GM12878 (cell line): ENCODE results near the gene RRAGD. TPM values are rescaled to one million over a fixed set of nuclear protein-coding genes. Genes with fewer than 3 reads are reported as not detected.

ENCODE experiments used
- ATAC-seq: fragments of 200-7000 bp; cut with Tn5 transposase; 3 replicates; pipeline ENCODE4 v1.9.1; 2020; ENCODE audit warnings: mild to moderate bottlenecking, moderate library complexity
- BruUV-seq: library from RNA; stranded (reverse); fragments of 400-500 nt; replicated peaks from 2 replicates; lab custom pipeline; 2021; lab: Mats Ljungman, UMichigan
- CTCF ChIA-PET: fragments of 300-600 bp; sonication (Branson Sonifier 250); formaldehyde crosslinking; extraction: SDS; loops from one replicate; lab custom pipeline; 2021; ENCODE audit warnings: inconsistent platforms; lab: Yijun Ruan, JAX
- POLR2A ChIA-PET: fragments of 350-600 bp; formaldehyde crosslinking; extraction: SDS; loops from one replicate; lab custom pipeline; 2021; ENCODE audit warnings: inconsistent platforms; lab: Charles Lee
- RAD21 ChIA-PET: fragments of 300-600 bp; sonication (Branson Sonifier 250); formaldehyde crosslinking; loops from one replicate; lab custom pipeline; 2023; ENCODE audit warnings: antibody characterized with exemption; ENCODE audit not compliant: unreplicated experiment; lab: Charles Lee
- SMC1A ChIA-PET: fragments of 300-600 bp; sonication (Branson Sonifier 250); formaldehyde crosslinking; loops from one replicate; lab custom pipeline; 2023; ENCODE audit not compliant: unreplicated experiment, uncharacterized antibody; lab: Charles Lee
- DNase-seq: peaks from one replicate; pipeline ENCODE4 v3.0.0-alpha.2; 2011; ENCODE audit warnings: low read depth, low spot score
- FAIRE-seq: peaks from 3 replicates; lab custom pipeline; 2011; peaks lifted over from hg19 to GRCh38; lab: Jason Lieb, UNC
- H2AFZ ChIP-seq: 2 replicates; pipeline ENCODE4 v1.6.0; 2011; ENCODE audit warnings: low read depth, low read length, control low read depth; ENCODE audit not compliant: control insufficient read depth
- H3K27ac ChIP-seq: 2 replicates; pipeline ENCODE4 v1.5.1; 2011; ENCODE audit warnings: control low read depth; ENCODE audit not compliant: control insufficient read depth, insufficient read depth
- H3K27me3 ChIP-seq, 2 experiments: replicated peaks in 1 of 2; 2 replicates each; pipeline versions ENCODE4 v1.6.0 to v1.6.1; 2011; ENCODE audit warnings: low read length in 1 of 2; ENCODE audit not compliant: control insufficient read depth in 2 of 2, insufficient read depth in 2 of 2
- H3K36me3 ChIP-seq, 2 experiments: 2 replicates each; pipeline ENCODE4 v1.5.1; 2011; ENCODE audit warnings: low read length in 1 of 2; ENCODE audit not compliant: control insufficient read depth in 2 of 2, insufficient read depth in 2 of 2
- H3K4me1 ChIP-seq: 2 replicates; pipeline ENCODE4 v1.6.1; 2011; ENCODE audit warnings: mild to moderate bottlenecking, low read length, moderate library complexity, mixed read lengths; ENCODE audit not compliant: control insufficient read depth, insufficient read depth
- H3K4me2 ChIP-seq: 2 replicates; pipeline ENCODE4 v1.6.0; 2011; ENCODE audit warnings: control low read depth; ENCODE audit not compliant: control insufficient read depth, insufficient read depth
- H3K4me3 ChIP-seq: fragments of 200-600 bp; sonication (generic); 2 replicates; pipeline ENCODE4 v1.5.1; 2016
- H3K79me2 ChIP-seq: 2 replicates; pipeline ENCODE4 v1.6.0; 2011; ENCODE audit warnings: low read length; ENCODE audit not compliant: control insufficient read depth, insufficient read depth
- H3K9ac ChIP-seq: 2 replicates; pipeline ENCODE4 v1.8.0; 2011; ENCODE audit warnings: low read length, control low read depth, mixed read lengths; ENCODE audit not compliant: control insufficient read depth, insufficient read depth
- H3K9me3 ChIP-seq: replicated peaks from 3 replicates; pipeline ENCODE4 v1.5.1; 2011; ENCODE audit warnings: mild to moderate bottlenecking, low read length; ENCODE audit not compliant: control insufficient read depth, insufficient read depth
- H4K20me1 ChIP-seq: 2 replicates; pipeline ENCODE4 v1.6.0; 2011; ENCODE audit not compliant: control insufficient read depth, insufficient read depth
- ATF3 ChIP-seq: IDR thresholded peaks from 2 replicates; pipeline ENCODE4 v1.6.1; 2011; ENCODE audit warnings: low read depth, mild to moderate bottlenecking, low read length, moderate library complexity, borderline replicate concordance; ENCODE audit errors: extremely low read depth
- BCL11A ChIP-seq: IDR thresholded peaks from 2 replicates; pipeline ENCODE4 v1.6.1; 2011; ENCODE audit warnings: low read depth, low read length
- CEBPZ ChIP-seq: fragments of 150-350 bp; IDR thresholded peaks from 2 replicates; pipeline ENCODE4 v1.6.1; 2016; ENCODE audit warnings: low read depth, low read length
- ELK1 ChIP-seq: IDR thresholded peaks from 2 replicates; pipeline ENCODE4 v1.6.1; 2012; ENCODE audit warnings: low read depth, low read length, improper control_type of control experiment
- ESRRA ChIP-seq: IDR thresholded peaks from 2 replicates; pipeline ENCODE4 v1.6.1; 2012; ENCODE audit warnings: mild to moderate bottlenecking, low read length, improper control_type of control experiment
- GABPA ChIP-seq: IDR thresholded peaks from 2 replicates; pipeline ENCODE4 v1.6.1; 2014; ENCODE audit warnings: antibody characterized with exemption, low read depth, mild to moderate bottlenecking, inconsistent platforms
- IKZF2 ChIP-seq, 2 experiments: fragments of 450-650 bp; IDR thresholded peaks; 2 replicates each; pipeline ENCODE4 v1.6.1; 2017; ENCODE audit warnings: mild to moderate bottlenecking in 2 of 2, moderate library complexity in 2 of 2
- KAT2A ChIP-seq: conservative IDR thresholded peaks from 2 replicates; pipeline ENCODE4 v1.6.1; 2011; ENCODE audit warnings: low read depth, low read length; ENCODE audit not compliant: control insufficient read depth
- KDM1A ChIP-seq: fragments of 200-600 bp; sonication (generic); IDR thresholded peaks from 2 replicates; pipeline ENCODE4 v1.6.1; 2016; ENCODE audit warnings: borderline replicate concordance
- NBN ChIP-seq: fragments of 450-650 bp; IDR thresholded peaks from 2 replicates; pipeline ENCODE4 v1.6.1; 2016
- NFXL1 ChIP-seq: fragments of 450-650 bp; IDR thresholded peaks from 2 replicates; pipeline ENCODE4 v1.6.1; 2017; ENCODE audit warnings: antibody characterized with exemption, mild to moderate bottlenecking, borderline replicate concordance
- NFYA ChIP-seq: IDR thresholded peaks from 2 replicates; pipeline ENCODE4 v1.6.1; 2011; ENCODE audit warnings: low read depth, mild to moderate bottlenecking, low read length, improper control_type of control experiment, borderline replicate concordance
- RELB ChIP-seq: fragments of 450-650 bp; IDR thresholded peaks from 2 replicates; pipeline ENCODE4 v1.6.1; 2017; ENCODE audit warnings: low read depth, mild to moderate bottlenecking, moderate library complexity
- RUNX3 ChIP-seq: IDR thresholded peaks from 2 replicates; pipeline ENCODE4 v1.6.1; 2012; ENCODE audit warnings: low read length, inconsistent platforms
- SMC3 ChIP-seq: IDR thresholded peaks from 2 replicates; pipeline ENCODE4 v1.6.1; 2011; ENCODE audit warnings: low read length, improper control_type of control experiment, borderline replicate concordance
- SREBF2 ChIP-seq: IDR thresholded peaks from 2 replicates; pipeline ENCODE4 v1.6.1; 2012; ENCODE audit warnings: mild to moderate bottlenecking, low read length
- SUPT20H ChIP-seq: IDR thresholded peaks from 2 replicates; pipeline ENCODE4 v1.6.1; 2011; ENCODE audit warnings: low read depth, mild to moderate bottlenecking, low read length, moderate library complexity, borderline replicate concordance; ENCODE audit not compliant: control insufficient read depth
- ZNF217 ChIP-seq: fragments of 450-650 bp; IDR thresholded peaks from 2 replicates; pipeline ENCODE4 v1.6.1; 2017; ENCODE audit warnings: antibody characterized with exemption, mild to moderate bottlenecking
- ZNF622 ChIP-seq: fragments of 450-650 bp; IDR thresholded peaks from 2 replicates; pipeline ENCODE4 v1.6.1; 2017; ENCODE audit warnings: mild to moderate bottlenecking, inconsistent platforms
- WGBS: methylation state at CpG from one replicate; pipeline ENCODE4 v1.1.6; 2016; ENCODE audit warnings: low lambda C conversion rate; ENCODE audit not compliant: insufficient replicate concordance, insufficient coverage; ENCODE audit errors: missing lambda C conversion rate; 5-methylcytosine and 5-hydroxymethylcytosine counted together
- in situ Hi-C: fragments of 300-500 bp; cut with MboI; formaldehyde crosslinking; loops from 9 replicates; pipeline ENCODE4 v1.14.3; 2018; ENCODE audit warnings: mixed read lengths
- intact Hi-C: fragments of 100-400 bp; cut with micrococcal nuclease; formaldehyde crosslinking; loops from one replicate; pipeline ENCODE4 v1.14.2; 2022; ENCODE audit not compliant: unreplicated experiment
- polyA plus RNA-seq, 11 experiments: library from polyadenylated mRNA; depleted of rRNA in 4 of 11; unstranded in 6 of 11; stranded (reverse) in 5 of 11; fragments of >200 nt; fragmentation: Nextera tagmentation in 4 of 11; fragmentation: Illumina TruSeq in 1 of 11; extraction: Ambion mirVana in 4 of 11; extraction: Trizol in 1 of 11; gene quantifications; 1 replicate in 1 of 11; 2 replicates in 10 of 11; pipeline versions ENCODE4 v1.2.1 to v1.2.3, GENCODE V29; 2011 to 2016; ENCODE audit warnings: inconsistent platforms in 2 of 11, missing spikeins in 2 of 11, low read depth in 1 of 11
- total RNA-seq, 4 experiments: library from RNA; depleted of rRNA in 3 of 4; stranded (reverse); fragments of >200 nt in 3 of 4; fragmentation: Illumina TruSeq in 1 of 4; extraction: Trizol in 1 of 4; gene quantifications; 2 replicates each; pipeline versions ENCODE4 v1.2.1 to v1.2.3, GENCODE V29; 2013 to 2021

The RRAGD gene
- total and polyA plus RNA-seq, 10 of the 15 experiments (the other 5 are each of a cell fraction or from before 2014, with no cell fraction given): 4.6 to 17.4 (median 8.5) TPM

- TF ChIP-seq SMC3 (no peak), RUNX3 (no peak), NBN (no peak), SREBF2 (no peak), ZNF622 (no peak)
Measured at GRCh38 chr6:89335164-89335563, 76.9 kb downstream of the RRAGD start (continued).

GRCh38 chr6:89330910-89331309, 81.2 kb downstream of the RRAGD start:
- intact Hi-C loops: no loop called here
- Histone ChIP-seq H4K20me1 (no peaks in the 10 kb centered on the region), H3K36me3 (peaks cover 6 to 33% of the 10 kb centered on the region in 2 experiments), H3K79me2 (no peaks in the 10 kb centered on the region), H2AFZ (no peak overlapping the region), H3K9ac (no peak overlapping the region), H3K4me2 (no peak overlapping the region), H3K27me3 (no peaks in the 10 kb centered on the region), H3K4me1 (no peaks in the 10 kb centered on the region), H3K9me3 (no peaks in the 10 kb centered on the region), H3K27ac (no peak overlapping the region), H3K4me3 (no peak overlapping the region)
- FAIRE-seq (no peak), DNase-seq (no peak), ATAC-seq (no peak)
- ChIA-PET SMC1A (interaction anchor here (0.7 to 2.6 kb wide), 4 partner anchors 10 to 172 kb away, joined by 3 to 8 read pairs (median 5); no protein-coding TSS in a partner anchor), RAD21 (no interaction called here), POLR2A (no interaction called here), CTCF (interaction anchor here (0.5 to 2.9 kb wide), 2 partner anchors 36 to 432 kb away, joined by 4 to 9 read pairs; no protein-coding TSS in a partner anchor)
- WGBS: 96% methylated on average over 1 of the region's 1 CpG
- BruUV-seq: no TSS peak
- in situ Hi-C loops: no loop called here
- TF ChIP-seq IKZF2 (IDR thresholded peaks at IDR 0.05): no peak
- TF ChIP-seq KAT2A: no peak
- TF ChIP-seq ESRRA: no peak
- TF ChIP-seq KDM1A: no peak
- TF ChIP-seq ELK1: no peak
- TF ChIP-seq SUPT20H: no peak
- TF ChIP-seq GABPA: no peak
- no peak for TF ChIP-seq RELB
- no peak for TF ChIP-seq BCL11A
- no peak for TF ChIP-seq ATF3
- no peak for TF ChIP-seq NFXL1
- TF ChIP-seq CEBPZ: no peak
- no peak for TF ChIP-seq NFYA
- no peak for TF ChIP-seq ZNF217
